GM21619 (cell line): Measurements from ENCODE around the gene AGR2.

Source experiments
- ATAC-seq: cut with Tn5 transposase; IDR thresholded peaks from one replicate; pipeline ENCODE4 v1.9.1; 2021; ENCODE audit not compliant: unreplicated experiment

The AGR2 gene

DNA sequence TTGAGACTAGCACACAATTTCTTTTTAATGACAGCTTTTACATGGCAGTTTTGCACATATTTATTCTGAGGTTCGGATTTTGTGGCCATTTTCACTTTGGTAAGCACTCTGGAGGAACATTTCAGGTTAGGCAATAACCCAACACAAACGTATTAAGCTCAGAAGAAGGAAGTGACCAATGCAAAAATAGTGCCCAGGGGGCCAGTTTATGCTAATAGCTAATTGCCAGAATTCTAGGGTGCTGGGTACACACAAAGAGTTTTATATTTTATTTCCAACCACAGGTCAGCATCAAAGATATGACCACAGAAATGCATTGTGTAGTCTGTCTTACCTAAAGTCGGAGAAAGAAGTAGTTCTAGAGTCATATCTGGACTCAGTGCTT is 8.4 kb upstream of the AGR2 start:
- no peak for ATAC-seq

DNA sequence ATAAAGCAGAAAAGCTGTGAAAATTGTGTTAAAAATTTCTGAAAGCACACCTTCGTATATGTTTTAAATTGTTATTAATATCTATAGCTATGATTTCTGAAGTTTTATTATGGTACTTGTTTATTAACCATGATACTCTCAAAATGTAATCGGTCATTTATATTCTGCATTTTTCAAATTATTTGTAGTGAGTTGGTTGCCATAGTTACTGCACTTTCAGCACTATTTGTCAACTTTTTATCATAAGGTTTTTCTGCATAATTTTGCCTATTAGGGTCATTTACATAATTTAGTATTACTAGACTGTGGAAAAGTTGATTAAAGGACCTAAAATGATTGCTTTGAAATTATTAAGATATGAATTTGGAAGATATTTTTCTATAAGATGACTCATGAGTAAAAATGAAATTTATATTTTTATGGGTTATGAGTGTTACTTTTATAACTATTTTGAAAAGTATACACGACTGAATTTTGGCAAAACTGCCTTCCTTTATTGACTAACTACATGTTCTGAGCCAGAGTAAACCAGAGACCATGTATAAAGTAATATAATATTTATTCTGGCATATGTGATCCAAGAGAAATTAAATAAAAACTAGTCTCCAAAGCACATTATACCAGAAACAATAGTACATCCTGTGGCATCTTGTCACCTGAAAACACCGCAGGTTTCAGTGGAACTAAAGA is 7.9 kb upstream of the AGR2 start:
- ATAC-seq, result no peak

DNA sequence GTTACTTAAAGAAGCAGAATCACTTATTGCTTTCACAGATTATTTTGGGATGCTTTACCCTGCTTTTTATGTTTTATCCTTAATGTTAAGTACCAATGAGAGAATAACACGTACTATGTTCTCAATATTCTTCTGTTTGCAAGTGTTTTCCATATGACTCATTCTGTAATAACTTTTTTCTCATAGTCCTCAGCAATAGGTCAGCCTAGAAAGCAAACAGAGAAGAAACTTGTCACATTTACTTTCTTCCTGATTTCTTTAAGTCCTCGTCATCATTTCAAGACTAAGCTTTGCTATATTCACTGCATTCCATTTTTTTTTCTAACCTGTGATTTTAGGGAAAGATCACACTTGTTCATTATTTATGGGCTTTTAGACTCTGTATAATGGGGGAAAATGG is 6.8 kb upstream of the AGR2 start:
- no peak for ATAC-seq

DNA sequence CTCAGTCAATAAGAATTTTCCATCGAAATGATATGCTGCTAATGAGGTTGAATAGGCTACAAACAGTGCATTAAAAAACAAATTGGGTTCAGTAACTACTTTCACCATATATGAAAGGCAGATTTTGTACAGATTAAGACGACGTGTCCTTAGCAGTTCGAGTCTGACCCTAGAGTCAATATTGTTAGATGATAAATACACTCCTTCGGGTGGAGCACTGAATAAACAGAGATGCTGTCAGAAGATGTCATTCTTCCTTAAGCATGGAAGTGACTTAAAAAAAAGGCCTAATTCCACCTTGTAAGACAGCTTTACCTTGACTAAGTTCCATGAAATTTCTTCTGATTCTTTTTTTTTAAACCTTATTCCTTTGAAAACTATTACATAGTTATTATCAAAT is 5.8 kb upstream of the AGR2 start:
- no peak for ATAC-seq

DNA sequence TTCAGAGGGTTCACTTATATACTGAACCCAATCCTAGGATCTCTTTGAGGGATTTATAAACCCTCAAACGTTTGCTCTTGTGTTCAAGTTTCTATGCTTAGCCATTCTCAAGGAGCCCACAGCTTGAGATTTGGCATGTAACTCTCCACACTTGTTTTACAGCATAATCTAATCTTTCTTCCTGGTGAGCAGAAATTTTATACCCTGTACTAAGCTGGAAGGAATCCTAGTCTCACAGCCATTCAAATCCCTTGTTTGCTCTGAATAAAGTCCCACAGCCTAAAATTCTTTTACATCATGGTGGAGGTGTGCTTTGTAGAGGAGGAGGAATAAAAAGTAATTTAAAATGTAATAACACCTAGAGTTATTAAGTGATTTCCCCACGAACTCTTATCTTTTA is 5.3 kb upstream of the AGR2 start:
- no peak for ATAC-seq

DNA sequence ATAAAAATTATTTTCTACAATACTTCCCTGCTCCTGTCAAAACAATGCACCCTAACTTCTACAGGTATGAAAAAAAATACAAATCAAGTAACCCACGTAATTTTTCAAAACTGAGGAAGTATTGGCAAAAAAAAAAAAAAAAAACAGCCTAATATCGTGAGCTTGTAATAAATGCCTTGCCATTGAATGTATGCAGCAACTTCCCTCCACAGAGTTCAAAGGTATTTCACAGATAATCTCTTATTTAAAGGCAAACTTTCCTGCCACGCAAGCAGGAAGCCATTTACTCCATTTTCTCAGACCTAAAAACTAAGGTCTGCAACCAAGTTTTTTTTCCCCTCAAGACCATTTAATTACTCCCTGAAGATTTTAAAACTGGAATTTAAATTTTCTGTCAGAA is 642 bp upstream of the AGR2 start:
- no peak for ATAC-seq

DNA sequence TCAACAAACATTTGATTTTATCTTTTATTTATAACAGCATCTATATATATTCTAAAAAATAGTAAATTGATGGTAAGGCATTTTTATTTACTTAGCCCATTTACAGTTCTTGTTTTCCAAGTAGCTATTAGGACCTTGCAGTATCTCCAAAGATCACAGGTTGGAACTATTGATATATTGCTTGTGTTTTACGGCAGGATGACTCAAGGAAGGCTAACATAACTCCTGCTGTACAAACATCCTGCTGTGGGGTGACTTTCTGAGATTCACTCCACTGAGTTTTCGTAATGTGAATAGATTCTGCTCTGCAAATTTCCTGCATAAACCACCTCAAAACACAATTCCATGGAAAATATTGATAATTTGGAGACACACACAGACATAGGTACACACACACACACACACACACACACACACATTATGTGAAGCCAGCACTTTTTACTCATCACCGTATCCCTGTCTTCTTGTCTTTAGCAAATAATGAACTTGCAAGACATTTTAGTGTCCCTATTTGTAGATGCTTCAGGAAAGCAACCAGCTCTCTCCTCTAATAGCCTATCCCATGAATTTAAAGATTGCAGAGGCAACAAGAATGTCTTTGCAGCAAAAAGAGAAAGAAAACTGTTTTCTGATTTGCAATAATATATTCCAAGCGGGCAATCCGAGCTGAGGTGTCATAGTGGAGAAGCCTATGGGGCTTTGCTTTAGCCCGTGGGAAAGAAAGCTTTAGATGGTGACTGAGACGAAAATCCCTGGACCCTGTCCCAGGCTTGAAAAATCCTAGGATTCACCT is 722 bp downstream of the AGR2 start:
- no peak for ATAC-seq

DNA sequence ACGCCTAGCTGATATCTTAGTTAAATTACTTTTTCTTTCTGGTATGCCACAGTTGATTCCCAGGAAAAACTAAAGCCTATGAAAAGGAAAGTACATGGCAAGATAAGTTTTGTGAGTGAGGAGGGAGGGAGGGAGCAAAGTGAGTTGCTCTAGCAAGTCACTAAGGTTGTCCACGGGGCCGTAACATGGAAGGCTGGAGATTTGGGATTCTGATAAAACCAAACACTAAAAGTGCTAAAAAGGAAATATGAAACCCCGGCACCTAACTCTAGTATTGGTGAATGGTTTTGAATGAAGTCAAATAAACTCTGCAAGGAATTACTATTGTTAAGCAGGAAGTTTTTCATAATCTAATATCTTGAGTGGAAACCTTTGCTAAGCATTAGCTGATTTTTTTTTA is 1.7 kb downstream of the AGR2 start:
- no peak for ATAC-seq

DNA sequence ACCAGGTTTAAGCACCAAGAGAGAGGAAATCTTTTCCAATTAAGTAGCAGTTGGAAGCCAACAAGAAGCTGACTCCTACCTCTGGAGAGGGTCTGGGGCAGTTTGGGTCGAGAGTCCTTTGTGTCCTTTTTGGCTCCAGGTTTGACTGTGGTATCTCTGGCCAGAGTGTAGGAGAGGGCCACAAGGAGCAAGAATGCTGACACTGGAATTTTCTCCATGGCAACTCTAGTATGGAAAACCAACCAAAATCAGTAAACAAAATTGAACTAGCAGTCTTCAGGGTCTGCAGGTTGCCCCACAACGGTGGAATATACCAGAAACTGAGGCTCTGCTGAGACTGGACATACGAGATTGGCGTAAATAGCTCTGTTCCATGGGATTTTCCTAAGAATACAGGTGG is 3.2 kb downstream of the AGR2 start:
- ATAC-seq, result no peak

DNA sequence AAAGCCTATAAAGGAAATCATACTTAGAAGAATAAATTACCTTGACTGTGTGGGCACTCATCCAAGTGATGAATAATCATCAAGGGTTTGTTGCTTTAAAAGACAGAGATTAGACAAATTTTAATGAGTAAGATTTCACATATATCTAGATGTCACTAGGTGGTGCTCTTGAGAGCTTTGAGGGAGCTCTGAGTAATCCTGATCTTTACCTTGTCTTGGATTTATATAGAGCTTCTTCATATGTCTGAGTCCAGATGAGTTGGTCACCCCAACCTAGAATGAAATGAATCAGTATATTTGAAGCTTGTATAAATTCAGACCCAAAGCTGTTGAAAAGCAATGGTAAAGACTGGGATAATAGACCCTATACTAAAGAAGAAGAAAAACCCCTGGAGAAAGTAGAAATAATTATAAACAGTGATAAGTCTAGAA is 3.7 kb downstream of the AGR2 start:
- peak; percentile 77 for ATAC-seq

DNA sequence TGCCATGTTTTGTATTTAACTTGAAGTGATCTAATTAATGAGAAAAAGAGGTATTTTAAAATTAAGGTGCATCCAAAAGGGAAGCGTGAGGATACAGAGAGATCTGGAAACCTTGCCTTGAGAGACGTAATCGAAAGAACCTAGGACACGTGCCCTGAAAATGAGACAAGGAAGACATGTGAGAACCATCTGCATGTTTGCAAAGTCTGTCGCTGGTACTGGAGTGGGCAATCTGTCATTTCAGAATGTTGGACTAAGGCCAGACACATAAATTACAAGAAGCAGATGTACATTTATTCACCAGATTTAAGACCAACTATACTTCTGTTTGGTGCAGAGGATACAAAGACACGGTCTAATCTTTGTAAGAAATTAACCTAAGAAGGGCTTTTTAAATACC is 9.2 kb downstream of the AGR2 start:
- no peak for ATAC-seq

DNA sequence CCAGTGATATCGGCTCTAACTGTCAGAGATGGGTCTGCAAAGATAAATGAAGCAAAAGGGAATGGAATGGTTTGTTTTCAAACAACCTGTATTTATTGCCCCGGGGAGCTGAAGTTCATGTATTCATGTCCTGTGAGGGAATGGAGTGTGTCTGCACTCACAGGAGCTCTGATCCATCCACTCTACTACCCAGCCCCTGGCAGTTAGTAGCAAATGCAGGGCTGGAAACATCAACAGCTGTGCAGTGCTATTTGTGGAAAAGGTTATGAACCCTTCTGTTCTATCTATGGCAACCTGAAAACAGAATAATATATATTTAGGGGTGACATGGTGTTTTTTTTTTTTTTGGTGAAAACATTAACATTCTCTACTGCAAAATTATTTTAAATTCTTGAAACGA is 9.8 kb downstream of the AGR2 start:
- no peak for ATAC-seq

DNA sequence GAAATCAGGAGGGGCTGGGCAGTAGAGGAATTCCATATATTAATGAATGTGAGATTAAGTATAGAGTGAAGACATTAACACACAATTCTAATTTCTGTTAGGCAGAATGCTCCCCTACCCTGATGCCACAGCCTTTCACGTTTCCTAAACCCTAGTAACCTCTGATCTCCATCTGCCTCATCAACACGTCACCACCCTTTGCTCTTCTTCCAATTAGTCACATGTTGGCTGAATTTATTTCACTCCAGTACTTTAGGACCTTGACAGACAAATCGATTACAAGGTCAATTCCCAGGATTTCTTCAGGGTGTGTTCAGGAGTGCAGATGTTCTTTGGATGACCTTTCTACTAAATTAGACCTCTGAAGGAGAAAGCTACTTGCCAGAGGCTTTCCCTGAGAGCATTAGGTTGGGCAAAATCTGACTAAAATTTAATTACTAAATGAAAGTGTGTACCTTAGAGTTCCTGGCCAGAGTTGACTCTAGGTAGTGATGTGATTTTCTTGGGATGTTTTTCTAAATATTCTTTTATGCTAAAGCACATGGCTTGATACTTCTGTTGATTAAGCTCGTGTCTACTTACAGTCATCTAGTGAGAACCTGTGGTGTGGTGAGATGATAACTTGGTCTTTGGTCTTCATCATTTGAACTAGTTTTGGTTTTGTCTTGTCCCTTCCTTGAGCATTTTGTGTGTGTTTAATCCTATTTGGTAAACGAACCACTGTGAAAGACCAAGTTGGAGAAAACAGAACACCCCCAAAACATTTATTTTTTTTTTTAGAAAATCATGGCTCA is 12.7 kb downstream of the AGR2 start:
- ATAC-seq, result no peak

DNA sequence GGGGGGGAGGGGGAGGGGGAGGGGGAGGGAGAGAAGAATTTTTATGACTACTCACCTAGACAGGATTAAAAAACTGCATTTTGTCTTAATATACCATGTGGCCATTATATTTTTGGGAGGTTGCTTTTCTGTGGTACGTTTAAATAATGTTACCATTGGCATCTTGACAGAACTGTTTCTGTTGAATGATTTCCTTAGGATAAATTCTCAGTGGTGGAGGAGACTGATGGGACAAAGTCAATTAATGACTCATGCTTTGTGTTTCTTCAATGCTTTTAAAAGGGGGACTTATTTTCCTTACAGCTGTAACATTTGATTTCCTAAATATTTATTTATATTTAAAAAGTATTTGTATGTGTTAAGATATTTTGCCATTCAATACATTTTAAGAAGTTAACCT is 13.7 kb downstream of the AGR2 start:
- no peak for ATAC-seq

DNA sequence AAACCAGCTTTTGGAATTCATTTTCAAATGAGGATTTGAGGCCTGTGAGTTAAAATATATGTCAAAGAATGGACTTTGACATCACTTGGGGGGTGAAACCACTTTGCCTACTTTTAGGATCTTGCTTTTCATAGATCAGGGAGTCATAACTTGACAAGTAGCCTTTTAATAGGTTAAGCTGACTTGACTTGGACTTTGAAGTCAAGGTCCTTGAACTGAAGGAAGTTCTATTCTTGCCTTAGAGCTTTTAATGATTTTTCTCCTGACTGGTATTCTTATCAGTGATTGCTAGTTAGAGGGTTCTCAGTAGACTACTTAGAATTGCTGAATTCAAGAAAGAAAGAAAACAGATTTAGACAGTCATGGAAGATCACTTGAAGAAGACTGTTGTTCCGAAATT is 17.7 kb downstream of the AGR2 start:
- ATAC-seq, result no peak

DNA sequence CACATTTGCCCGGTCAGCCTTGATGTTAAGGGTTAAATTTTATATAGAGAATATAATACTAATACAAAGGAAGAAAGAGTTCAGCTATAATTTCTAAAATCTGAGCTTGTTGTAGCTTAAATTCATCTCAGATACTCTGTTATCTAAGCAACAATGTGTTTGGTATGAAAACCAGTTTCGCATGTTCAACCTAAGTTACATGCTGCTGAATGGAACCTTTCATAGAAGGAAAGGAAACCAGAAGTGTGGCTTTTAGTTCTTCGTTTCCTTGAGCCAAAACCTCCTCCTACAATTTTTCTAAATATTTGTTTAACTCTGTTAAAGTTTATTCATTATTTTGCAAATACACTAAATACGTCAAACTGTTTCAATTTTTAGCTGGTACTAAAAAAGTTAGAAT is 18.5 kb downstream of the AGR2 start:
- no peak for ATAC-seq

DNA sequence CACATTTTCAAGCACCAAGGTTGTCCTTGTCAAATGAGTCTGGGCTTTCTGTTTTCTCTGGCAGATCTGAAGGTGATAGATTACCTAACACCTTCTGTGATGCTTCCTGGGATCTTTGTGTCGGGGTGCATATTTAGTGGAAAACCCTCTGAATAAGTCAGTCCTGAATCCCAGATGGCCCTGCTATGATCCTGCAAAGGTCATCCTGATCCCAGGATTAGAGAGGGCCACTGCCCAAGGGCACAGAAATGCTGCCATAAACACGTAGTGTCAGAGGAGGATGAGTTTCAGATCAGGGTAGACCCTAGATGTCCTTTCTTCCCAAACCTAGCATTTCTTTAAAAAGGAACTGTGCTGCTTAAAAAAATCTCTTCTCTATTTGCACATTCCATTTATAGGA is 19.0 kb downstream of the AGR2 start:
- ATAC-seq, result no peak

DNA sequence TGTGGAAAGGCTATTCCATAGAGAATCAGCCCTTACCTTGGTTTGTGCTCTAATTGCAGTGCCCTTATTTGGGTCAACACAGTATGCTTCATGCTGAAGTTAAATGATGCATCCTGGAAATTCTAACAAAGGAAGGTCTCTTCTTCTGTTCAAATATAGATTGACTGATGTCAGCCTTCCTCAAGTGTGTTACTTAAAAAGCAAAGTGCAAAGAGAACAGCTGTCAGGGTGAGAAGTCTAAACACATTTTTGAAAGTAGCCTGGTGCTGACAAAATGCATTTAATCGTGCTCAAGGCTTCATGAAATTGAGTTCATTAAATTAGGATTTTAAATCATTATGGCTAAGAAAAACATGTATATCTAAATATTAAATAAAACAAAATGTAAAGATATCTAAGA is 19.5 kb downstream of the AGR2 start:
- ATAC-seq, result no peak

DNA sequence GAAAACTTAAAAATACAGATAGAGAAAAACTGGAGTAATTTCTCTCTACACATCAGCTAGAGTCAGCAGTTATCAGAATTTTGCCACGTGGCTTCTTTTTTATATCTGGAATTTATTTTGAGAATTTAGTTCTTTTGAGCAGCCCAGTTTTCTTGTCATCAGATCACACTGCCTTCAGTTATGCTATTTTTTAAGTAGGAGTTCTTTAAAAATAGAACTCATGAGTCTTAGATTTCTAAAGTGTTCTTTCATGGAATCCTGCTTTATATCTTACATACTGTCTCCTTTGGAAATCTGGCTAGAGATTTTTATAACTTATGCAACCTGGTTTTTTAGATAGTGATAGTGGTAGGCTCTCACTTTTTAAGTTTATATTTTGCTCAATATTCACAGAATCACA is 24.2 kb downstream of the AGR2 start:
- no peak for ATAC-seq

DNA sequence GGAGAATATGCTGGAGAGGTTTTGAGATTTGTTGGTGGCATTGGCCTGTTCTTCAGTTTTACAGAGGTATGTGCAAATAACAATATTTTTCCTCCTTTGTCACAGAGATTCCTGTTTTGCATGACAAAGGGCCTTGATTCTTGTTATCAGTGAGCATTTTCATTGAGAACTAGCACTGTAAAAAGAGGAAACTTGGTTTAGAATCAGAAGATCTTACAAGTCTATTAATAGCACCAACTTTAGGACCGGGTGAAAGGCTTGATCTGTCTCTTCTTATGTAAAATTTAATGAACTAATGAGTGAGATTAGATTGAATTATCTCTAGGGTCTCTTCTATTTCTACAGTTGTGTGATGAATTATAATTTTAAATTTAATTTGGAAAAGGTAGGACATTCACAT is 25.7 kb downstream of the AGR2 start:
- ATAC-seq, result no peak

DNA sequence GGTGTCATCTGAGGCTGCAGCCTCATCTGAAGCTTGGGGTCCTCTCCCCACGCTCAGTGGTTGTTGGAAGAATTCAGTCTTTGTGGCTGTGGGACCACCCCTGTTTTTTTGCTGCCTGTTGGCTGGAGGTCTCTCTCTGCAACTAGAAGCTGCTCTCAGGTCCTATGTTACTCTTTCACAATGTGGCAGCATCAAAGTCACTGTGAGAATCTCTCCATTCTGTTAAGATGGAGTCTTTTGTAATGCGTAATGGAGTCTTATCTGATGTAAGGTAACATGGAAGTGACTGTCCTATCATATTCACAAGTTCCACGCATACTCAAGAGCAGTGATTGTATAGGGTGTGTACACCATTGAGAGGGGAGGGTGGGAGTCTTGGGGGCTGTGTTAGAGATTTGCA is 26.3 kb downstream of the AGR2 start:
- no peak for ATAC-seq

DNA sequence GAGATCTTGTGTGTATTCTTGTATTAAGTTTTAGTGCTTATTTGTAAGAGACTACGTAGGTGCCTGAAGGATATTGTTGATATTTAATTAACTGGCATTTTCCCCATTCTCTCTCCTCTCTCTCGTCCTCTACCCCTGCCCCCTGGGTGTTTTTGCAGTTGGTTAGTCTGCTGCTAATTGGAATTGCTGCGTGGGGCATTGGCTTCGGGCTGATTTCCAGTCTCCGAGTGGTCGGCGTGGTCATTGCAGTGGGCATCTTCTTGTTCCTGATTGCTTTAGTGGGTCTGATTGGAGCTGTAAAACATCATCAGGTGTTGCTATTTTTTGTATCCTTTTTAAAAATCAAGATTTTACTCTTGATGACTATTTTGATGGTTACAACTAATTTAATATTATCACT is 28.7 kb downstream of the AGR2 start:
- no peak for ATAC-seq
